Activated T-helper 1 cell treated with Interleukin-2 at 50 U/mL for 16 hours (primary cell): Measurements from ENCODE around the gene RENBP.

Source experiments
- DNase-seq: peaks from one replicate; pipeline ENCODE4 v3.0.0-alpha.2; 2020; ENCODE audit warnings: low read depth

The RENBP gene

DNA sequence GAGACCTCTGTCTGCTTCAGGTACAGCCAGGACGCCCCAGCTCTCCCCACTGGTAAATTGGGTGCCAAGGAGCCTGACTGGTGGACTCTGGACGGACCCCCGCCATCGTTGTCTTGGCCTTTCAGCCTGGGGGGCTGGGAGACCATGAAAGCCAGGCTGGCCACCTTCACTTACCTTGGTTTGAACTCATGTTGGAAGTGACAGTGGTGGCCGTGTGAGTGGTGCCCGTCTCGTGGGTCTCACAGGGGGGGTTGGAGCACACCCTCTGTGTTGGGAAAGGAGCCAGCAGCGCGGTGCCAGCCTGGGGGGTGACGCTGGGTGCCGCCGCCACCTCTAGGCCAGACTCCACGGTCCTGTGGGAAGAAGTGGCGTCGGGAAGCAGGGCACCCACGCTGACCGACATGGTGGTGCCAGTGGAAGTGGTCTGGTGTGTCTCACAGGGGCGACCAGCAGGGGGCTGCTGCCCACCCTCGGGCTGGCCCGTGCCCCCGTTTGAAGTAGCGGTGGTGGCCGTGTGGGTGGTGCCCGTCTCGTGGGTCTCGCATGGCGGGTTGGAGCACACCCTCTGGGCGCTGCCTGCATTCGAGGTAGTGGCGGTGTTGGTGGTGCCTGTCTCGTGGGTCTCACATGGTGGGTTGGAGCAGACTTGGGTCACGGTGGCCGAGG is 9.6 kb upstream of the RENBP start:
- DNase-seq, result no peak

DNA sequence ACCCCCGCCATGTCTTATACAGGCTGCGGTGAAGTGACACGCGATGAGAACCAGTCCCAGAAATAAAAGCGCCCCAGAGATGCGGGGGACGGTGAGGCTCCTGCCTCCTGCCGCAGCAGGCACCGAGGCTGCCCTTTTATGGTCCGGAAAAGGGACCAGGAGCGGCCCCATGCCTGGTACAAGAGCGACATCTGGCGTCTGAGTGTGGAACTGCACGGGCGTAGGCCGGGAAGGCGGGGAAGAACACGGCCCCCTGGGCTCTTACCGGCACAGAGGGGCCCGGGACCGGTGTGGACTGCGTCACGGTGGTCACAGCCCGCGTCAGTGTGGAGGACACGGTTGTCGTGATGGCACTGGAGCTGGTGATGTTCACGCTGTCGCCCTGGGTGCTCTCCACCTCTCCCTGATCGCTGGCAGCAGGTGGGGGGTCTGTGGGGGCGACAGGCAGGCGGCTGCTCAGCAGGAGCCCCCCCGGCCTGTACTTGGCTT is 8.9 kb upstream of the RENBP start:
- DNase-seq, result peak; percentile 63

GRCh38 chrX:153952373-153953026 is 8.1 kb upstream of the RENBP start:
- DNase-seq, result no peak

DNA sequence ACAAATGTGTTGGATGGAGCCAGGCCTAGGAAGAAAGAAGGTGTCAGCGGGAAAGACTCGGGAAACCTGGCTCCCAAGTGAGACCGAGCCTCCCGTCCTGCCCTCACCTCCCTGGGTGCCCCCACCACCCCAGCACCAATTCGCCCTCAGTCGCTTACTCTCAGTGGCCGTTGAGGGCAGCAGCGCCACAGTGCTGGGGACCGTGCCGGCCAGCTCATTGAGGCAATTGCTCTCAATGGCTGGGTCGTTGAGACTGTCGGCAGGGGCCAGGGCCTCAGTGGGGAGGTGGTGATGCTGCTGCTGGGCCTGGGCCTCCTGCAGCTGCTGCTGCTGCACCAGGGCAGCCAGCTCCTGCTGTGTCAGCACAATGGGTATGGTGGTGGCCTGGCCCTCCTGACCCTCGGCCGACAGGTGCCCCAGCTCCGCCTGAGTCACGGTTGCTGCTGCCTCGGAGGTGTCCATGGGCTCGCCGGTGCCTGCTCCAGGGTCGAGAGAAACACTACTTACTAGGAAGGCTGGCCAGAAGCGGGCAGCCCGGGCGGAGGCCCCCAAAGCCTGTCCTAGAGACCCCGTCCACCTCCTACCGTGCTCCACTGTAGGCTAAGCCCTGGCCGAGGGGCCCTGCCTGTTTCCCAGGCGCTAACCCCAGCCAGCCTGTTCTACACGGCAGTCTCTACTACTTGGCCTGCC is 7.4 kb upstream of the RENBP start:
- DNase-seq, result no peak

GRCh38 chrX:153950127-153950526 is 5.7 kb upstream of the RENBP start:
- no peak for DNase-seq

DNA sequence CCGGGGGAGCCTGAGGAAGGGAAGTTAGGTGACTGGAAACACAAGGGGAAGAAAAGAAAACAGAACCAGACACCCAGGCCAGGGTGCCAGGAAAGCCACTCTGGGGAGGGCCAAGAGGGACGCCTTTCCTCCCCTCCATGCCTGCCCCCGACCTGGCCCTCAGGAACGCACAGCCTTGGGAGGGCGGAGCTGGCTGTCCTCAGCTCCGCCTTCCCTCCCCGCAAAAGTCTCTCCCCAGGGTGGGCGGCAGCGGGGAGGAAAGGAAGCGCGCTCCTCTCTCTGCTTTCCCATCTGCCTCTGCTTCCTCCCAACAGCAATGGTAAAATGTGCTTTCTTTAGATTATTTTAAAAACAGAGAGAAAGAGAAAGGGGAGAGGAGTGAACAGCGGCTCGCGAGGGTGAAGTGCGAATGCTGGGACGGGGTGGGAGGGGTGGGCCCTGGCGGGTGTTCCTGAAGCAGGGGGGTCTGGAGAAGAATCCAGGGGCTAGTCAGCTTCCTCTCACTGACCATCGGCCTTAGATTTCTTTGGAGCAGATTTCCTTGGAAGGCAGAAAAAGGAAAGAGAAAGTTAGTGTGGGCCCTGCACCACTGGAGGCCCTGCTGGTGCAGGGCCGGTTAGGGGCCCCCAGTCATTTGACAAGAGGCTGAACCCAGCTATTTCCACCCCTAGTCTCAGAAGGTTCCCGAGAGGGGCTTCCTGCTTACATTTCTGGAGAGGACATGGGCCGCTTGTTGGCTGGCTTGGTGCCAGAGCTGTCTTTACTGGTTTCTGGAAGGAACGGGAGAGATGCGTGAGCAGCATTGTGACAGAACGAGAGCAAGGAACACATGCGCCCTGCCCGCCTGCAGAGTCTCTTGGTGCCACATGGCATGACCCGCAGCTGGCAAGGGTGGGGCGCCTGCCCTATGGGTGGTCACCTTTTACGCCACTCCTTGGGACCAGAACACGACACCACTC is 4.7 kb upstream of the RENBP start:
- DNase-seq, result no peak

GRCh38 chrX:153948002-153948466 is 3.6 kb upstream of the RENBP start:
- DNase-seq, result no peak

DNA sequence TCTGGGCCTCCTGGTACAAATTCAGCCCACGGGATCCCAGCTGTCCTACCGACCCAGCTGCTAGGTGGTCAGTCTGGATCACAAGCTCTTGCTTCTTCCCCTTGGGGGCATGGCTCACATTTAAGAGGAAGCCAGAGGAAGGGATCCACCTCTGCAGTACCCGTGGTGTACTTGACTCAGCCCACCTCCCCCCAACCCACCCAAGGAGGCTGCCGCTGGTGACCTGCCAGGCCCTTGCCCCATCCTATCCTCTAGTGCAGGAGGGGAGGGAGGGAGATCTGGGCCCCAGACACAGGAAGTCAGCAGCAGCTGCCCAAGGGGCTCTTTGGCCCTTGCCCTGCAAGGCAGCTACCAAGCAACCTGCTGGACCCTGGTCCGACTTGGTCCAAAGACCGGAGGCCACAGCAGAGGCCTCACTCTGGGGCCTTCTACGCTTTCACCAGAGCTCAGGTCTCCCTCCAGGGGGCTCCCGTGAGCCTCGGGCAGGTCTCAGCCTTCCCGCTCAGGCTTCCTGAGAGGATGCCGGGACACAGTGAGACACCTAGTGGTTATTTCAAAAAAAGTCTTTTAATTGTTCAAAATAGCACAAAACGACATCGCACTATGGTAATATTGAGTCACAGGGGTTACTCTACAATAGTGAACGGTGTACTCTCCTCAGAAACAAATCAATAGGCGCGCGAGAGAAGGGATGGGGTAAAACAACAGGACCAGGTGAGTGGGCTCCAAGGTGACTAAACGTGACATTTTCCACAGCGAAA is 2.7 kb upstream of the RENBP start:
- peak; percentile 57 for DNase-seq

- DNase-seq, result no peak
Measured at GRCh38 chrX:153945956-153946943, 1.8 kb upstream of the RENBP start.

DNA sequence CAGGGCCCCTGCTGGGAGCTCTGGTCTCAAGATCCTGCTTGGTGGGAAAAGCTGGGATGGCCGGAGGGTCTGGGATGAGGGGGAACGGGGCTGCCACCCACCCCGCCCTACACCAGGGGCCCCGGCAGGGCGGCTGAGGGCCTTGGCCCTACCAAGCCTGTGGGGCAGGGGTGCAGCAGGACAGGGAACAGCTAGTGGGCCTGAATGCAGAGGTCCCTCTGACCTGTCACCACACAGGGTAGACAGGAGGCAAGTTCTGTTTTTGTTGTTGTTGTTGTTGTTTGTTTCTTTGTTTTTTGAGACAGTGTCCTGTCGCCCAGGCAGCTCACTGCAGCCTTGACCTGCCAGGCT is 332 bp upstream of the RENBP start:
- DNase-seq, result no peak

- DNase-seq, result no peak
Measured at GRCh38 chrX:153941336-153942252, 2.8 kb downstream of the RENBP start.

- DNase-seq, result no peak
Measured at GRCh38 chrX:153939573-153939972, 4.9 kb downstream of the RENBP start.

GRCh38 chrX:153938226-153938786 is 6.1 kb downstream of the RENBP start:
- DNase-seq, result no peak

DNA sequence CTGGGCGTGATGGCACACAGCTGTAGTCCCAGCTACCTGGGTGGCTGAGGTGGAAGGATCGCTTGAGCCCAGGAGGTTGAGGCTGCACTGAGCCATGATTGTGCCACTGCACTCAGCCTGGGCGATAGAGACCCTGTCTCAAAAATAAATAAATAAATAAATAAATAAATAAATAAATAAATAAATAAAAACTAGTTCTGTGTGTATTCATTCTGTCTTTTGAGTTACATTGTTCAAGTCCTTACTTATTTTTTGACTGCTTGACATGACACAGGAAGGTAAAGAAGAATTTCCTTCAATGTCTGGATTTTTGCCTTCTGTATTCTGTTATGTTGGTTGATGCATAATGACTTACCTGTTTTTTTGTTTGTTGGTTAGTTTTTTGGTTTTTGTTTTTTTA is 7.4 kb downstream of the RENBP start:
- DNase-seq, result no peak

GRCh38 chrX:153935326-153935851 is 9.1 kb downstream of the RENBP start:
- no peak for DNase-seq

DNA sequence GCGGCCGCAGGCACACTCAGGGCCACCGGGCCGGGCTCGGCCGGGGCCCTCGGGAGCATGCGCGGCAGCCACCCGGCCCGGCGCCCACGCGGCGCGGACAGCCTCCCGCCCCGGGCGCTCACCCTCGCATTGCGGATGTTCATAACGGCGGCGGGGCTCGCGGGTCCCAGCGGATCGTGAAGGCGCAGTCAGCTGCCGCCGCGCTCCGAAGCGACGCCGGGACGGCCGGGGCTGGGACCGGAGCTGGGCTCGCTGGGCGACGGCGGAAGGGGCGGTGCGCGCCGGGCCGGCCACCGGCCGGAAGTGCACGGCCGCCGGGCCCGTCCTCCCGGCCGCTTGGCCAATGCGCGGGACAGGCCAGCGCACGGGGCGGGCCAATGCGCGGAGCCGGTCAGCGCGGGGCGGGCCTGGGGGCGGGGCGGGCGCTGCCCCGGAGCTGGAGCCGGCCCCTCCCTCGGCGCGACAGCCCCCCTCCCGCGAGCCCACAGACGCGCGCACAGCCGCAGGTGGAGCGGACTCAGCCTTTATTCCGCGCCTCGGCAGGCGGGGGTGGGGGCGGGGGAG is 9.6 kb downstream of the RENBP start, which contains the start of gene NAA10:
NAA10 (minus strand) TSS at position 276 of the 564 bp plus-strand sequence; CDS start at position 143, 133 bp downstream.
- peak; percentile 44 for DNase-seq

DNA sequence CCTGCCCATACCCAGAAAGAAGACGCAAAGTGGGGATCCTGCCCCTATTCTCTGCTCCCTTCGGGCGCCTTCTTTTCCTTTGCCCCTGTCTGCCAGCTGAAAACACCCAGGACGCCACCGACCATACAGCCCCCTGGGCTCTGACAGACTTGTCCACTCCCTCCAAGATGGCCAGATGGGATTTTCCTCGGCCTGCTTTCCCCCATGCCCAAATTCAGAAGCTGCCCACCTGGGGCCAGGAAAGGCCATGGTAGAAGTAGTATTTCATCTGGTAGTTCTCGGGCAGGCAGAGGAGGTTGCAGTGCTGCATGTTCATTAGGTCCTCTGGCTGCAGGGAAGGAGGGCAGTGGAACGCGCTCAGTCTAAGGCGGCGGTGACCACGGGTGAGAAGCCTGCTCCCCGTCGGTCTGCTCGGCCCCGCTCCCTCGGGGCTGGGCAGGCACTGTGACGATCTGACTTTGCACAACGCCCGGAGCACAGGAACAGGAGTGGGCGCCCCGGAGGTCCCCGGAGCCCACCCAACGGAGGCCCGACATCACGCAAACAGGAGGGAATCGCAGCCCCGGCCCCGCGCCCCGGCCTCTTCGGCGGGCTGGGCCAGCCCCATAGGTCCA is 10.2 kb downstream of the RENBP start:
- no peak for DNase-seq
